Measurements from ENCODE around the gene TUBG2. TPM values are rescaled to one million over a fixed set of nuclear protein-coding genes. Genes with fewer than 3 reads are reported as not detected.

Gene TUBG2
- total RNA-seq, 1 experiment from 2014 or later, result 20.9 TPM

GRCh38 chr17:42687707-42688320 is 28.7 kb downstream of the TUBG2 start:
- no peaks in the 10 kb centered on the region for H4K20me1 ChIP-seq (ENCODE audit: insufficient read depth)
- no peaks in the 10 kb centered on the region for H3K9me2 ChIP-seq (ENCODE audit: insufficient read depth)
- no peak for ATAC-seq
- no peak overlapping the region for H3K27ac ChIP-seq (ENCODE audit: low read depth, low read length)
- no peaks in the 10 kb centered on the region for H3K9me3 ChIP-seq (ENCODE audit: control insufficient read depth in 1 of 2, insufficient read depth in 1 of 2, low read depth in 1 of 2, low read length in 2 of 2)
- ChIA-PET RAD21 (ENCODE audit: low non-redundant PET in 1 of 2, low total read pairs in 2 of 2, uncharacterized antibody in 2 of 2, unreplicated experiment in 2 of 2) (no interaction called here), POLR2A (no interaction called here), CTCF (no interaction called here)
- intact Hi-C loops (cut with micrococcal nuclease), result no loop called here
- H3K9ac ChIP-seq (ENCODE audit: low read length), result no peak overlapping the region
- peaks cover 4 to 6% of the 10 kb centered on the region in 2 experiments; a peak in 2 of 4 replicates for H3K4me1 ChIP-seq (ENCODE audit: control insufficient read depth in 1 of 2, insufficient read depth in 2 of 2, low read length in 2 of 2)
- no peaks in the 10 kb centered on the region for H3K79me2 ChIP-seq (ENCODE audit: insufficient read depth, low read length)
- H3K36me3 ChIP-seq (ENCODE audit: control insufficient read depth in 1 of 2, insufficient read depth in 2 of 2, low read length in 2 of 2), result no peaks in the 10 kb centered on the region; a peak in 1 of 4 replicates
- H2AFZ ChIP-seq (ENCODE audit: low read depth, low read length, poor library complexity, severe bottlenecking), result no peak overlapping the region
- H3K4me3 ChIP-seq (replicated peaks in 1 of 2; ENCODE audit: low read depth in 1 of 2, low read length in 2 of 2), result no peak overlapping the region
- TF ChIP-seq RAD21 (IDR thresholded peaks at IDR 0.05; ENCODE audit: low read depth), result no peak
- TF ChIP-seq EZH2 (IDR thresholded peaks at IDR 0.05), result no peak
- no peak for TF ChIP-seq TCF7L2 (IDR thresholded peaks at IDR 0.05; ENCODE audit: borderline replicate concordance, extremely low read depth, insufficient read depth, insufficient read length)
- TF ChIP-seq CBX3 (IDR thresholded peaks at IDR 0.05; ENCODE audit: low read depth), result no peak
- no peak for TF ChIP-seq CEBPB (IDR thresholded peaks at IDR 0.05; ENCODE audit: low read depth)
- TF ChIP-seq EGR1 (IDR thresholded peaks at IDR 0.05; ENCODE audit: low read depth), result no peak
- TF ChIP-seq ZFX (IDR thresholded peaks at IDR 0.05), result no peak
- TF ChIP-seq, protein P1, sequence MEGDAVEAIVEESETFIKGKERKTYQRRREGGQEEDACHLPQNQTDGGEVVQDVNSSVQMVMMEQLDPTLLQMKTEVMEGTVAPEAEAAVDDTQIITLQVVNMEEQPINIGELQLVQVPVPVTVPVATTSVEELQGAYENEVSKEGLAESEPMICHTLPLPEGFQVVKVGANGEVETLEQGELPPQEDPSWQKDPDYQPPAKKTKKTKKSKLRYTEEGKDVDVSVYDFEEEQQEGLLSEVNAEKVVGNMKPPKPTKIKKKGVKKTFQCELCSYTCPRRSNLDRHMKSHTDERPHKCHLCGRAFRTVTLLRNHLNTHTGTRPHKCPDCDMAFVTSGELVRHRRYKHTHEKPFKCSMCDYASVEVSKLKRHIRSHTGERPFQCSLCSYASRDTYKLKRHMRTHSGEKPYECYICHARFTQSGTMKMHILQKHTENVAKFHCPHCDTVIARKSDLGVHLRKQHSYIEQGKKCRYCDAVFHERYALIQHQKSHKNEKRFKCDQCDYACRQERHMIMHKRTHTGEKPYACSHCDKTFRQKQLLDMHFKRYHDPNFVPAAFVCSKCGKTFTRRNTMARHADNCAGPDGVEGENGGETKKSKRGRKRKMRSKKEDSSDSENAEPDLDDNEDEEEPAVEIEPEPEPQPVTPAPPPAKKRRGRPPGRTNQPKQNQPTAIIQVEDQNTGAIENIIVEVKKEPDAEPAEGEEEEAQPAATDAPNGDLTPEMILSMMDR (IDR thresholded peaks at IDR 0.05 in 2 of 3, conservative IDR thresholded peaks at IDR 0.05 in 1 of 3; ENCODE audit: borderline replicate concordance in 1 of 3, insufficient read depth in 1 of 3, low read depth in 2 of 3, low read length in 2 of 3), result no peak
- TF ChIP-seq, protein P2, sequence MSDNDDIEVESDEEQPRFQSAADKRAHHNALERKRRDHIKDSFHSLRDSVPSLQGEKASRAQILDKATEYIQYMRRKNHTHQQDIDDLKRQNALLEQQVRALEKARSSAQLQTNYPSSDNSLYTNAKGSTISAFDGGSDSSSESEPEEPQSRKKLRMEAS (IDR thresholded peaks at IDR 0.05), result no peak
- no peak for TF ChIP-seq YY1 (IDR thresholded peaks at IDR 0.05; ENCODE audit: extremely low read depth, insufficient replicate concordance, low read depth, low read length)
- TF ChIP-seq SP1 (IDR thresholded peaks at IDR 0.05; ENCODE audit: low read depth), result no peak
- TF ChIP-seq, protein P3, sequence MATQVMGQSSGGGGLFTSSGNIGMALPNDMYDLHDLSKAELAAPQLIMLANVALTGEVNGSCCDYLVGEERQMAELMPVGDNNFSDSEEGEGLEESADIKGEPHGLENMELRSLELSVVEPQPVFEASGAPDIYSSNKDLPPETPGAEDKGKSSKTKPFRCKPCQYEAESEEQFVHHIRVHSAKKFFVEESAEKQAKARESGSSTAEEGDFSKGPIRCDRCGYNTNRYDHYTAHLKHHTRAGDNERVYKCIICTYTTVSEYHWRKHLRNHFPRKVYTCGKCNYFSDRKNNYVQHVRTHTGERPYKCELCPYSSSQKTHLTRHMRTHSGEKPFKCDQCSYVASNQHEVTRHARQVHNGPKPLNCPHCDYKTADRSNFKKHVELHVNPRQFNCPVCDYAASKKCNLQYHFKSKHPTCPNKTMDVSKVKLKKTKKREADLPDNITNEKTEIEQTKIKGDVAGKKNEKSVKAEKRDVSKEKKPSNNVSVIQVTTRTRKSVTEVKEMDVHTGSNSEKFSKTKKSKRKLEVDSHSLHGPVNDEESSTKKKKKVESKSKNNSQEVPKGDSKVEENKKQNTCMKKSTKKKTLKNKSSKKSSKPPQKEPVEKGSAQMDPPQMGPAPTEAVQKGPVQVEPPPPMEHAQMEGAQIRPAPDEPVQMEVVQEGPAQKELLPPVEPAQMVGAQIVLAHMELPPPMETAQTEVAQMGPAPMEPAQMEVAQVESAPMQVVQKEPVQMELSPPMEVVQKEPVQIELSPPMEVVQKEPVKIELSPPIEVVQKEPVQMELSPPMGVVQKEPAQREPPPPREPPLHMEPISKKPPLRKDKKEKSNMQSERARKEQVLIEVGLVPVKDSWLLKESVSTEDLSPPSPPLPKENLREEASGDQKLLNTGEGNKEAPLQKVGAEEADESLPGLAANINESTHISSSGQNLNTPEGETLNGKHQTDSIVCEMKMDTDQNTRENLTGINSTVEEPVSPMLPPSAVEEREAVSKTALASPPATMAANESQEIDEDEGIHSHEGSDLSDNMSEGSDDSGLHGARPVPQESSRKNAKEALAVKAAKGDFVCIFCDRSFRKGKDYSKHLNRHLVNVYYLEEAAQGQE (IDR thresholded peaks at IDR 0.05; ENCODE audit: low read depth), result no peak
- TF ChIP-seq ZNF274 (IDR thresholded peaks at IDR 0.05; ENCODE audit: low read depth, low read length), result no peak
- TF ChIP-seq FOSL1 (IDR thresholded peaks at IDR 0.05; ENCODE audit: low read depth), result no peak
- no peak for TF ChIP-seq ZBTB33 (IDR thresholded peaks at IDR 0.05; ENCODE audit: extremely low read depth, insufficient replicate concordance, low read length)
- no peak for TF ChIP-seq SRF (IDR thresholded peaks at IDR 0.05; ENCODE audit: low read depth)
- no peak for TF ChIP-seq ATF3 (IDR thresholded peaks at IDR 0.05)
- TF ChIP-seq POLR2A (IDR thresholded peaks at IDR 0.05; ENCODE audit: borderline replicate concordance, extremely low read depth, insufficient read depth, insufficient read length), result no peak
- no peak for TF ChIP-seq ELF1 (IDR thresholded peaks at IDR 0.05; ENCODE audit: borderline replicate concordance, low read depth)
- no peak for TF ChIP-seq EZH2phosphoT487 (IDR thresholded peaks at IDR 0.05; ENCODE audit: borderline replicate concordance)
- no TSS peak for BruUV-seq (replicated peaks)
- H3K27me3 ChIP-seq (ENCODE audit: insufficient read depth, low read length), result no peaks in the 10 kb centered on the region
- no peak for DNase-seq (ENCODE audit: low read depth, low spot score)
- H3K4me2 ChIP-seq (ENCODE audit: low read length), result no peak overlapping the region
